ENCODE data around the gene ZNF862. TPM values are rescaled to one million over a fixed set of nuclear protein-coding genes. Genes with fewer than 3 reads are reported as not detected.

Gene ZNF862
- total RNA-seq, 1 experiment from 2014 or later = 1.9 TPM

DNA sequence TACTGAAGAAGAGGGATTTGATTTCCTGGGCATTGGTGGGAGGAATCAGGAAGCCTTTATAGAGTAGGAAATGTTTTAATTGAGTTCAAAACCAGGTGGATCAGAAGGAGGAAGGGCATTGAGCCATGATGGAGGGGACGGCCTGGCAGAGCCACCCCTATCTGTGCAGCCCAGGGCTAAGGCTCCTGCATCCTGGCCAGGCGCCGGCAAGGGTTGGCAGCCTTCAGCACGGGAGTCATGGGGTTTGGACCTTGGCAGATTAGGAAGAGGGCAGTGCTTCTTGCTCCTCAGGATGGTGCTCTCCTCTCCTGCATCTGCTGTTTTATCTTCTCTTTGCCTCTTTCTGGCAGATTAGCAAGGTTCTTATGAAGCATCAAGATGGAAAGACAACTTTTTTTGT lies 12.5 kb downstream of the ZNF862 start:
- H3K23ac ChIP-seq (ENCODE audit: insufficient read length, low read depth, low read length) = no peak overlapping the region
- H3K9ac ChIP-seq (ENCODE audit: extremely low read depth, insufficient read length, low read length) = no peak overlapping the region
- H4K8ac ChIP-seq (replicated peaks; ENCODE audit: insufficient read length, low read depth, low read length) = no peak overlapping the region
- H4K20me1 ChIP-seq (ENCODE audit: control insufficient read depth, insufficient read depth, insufficient read length) = no peaks in the 10 kb centered on the region
- H2BK20ac ChIP-seq (ENCODE audit: low read depth, low read length, poor library complexity, severe bottlenecking) = no peak overlapping the region
- no peak overlapping the region for H2BK15ac ChIP-seq (ENCODE audit: low read depth, low read length)
- TF ChIP-seq, protein P1, sequence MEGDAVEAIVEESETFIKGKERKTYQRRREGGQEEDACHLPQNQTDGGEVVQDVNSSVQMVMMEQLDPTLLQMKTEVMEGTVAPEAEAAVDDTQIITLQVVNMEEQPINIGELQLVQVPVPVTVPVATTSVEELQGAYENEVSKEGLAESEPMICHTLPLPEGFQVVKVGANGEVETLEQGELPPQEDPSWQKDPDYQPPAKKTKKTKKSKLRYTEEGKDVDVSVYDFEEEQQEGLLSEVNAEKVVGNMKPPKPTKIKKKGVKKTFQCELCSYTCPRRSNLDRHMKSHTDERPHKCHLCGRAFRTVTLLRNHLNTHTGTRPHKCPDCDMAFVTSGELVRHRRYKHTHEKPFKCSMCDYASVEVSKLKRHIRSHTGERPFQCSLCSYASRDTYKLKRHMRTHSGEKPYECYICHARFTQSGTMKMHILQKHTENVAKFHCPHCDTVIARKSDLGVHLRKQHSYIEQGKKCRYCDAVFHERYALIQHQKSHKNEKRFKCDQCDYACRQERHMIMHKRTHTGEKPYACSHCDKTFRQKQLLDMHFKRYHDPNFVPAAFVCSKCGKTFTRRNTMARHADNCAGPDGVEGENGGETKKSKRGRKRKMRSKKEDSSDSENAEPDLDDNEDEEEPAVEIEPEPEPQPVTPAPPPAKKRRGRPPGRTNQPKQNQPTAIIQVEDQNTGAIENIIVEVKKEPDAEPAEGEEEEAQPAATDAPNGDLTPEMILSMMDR (conservative IDR thresholded peaks at IDR 0.05) = no peak
- no peak overlapping the region for H3K27ac ChIP-seq (ENCODE audit: insufficient read length, low read depth, low read length)
- WGBS (ENCODE audit: extremely low coverage, insufficient read length, low lambda C conversion rate) = no CpG with 5 or more reads among the region's 4 CpGs
- H3K79me2 ChIP-seq (ENCODE audit: insufficient read depth, low read length) = no peaks in the 10 kb centered on the region
- H3K9me3 ChIP-seq (ENCODE audit: control insufficient read depth, low read depth, low read length) = no peaks in the 10 kb centered on the region
- H3K27me3 ChIP-seq (ENCODE audit: insufficient read depth, low read length) = no peaks in the 10 kb centered on the region
- no peak overlapping the region for H2AFZ ChIP-seq (ENCODE audit: low read length)
- H3K18ac ChIP-seq (ENCODE audit: insufficient read length, low read depth, low read length) = no peak overlapping the region
- H3K14ac ChIP-seq (ENCODE audit: insufficient read depth, low read length) = no peak overlapping the region
- H2BK12ac ChIP-seq (ENCODE audit: insufficient read length, low read depth, low read length) = no peak overlapping the region
- H3K27ac Mint-ChIP-seq = no peak overlapping the region
- no peak overlapping the region for H2AK5ac ChIP-seq (ENCODE audit: insufficient read length, low read length)
- peaks cover 10% of the 10 kb centered on the region; the same call in 1 of the 2 replicates for H3K4me1 ChIP-seq (ENCODE audit: insufficient read depth, low read length)
- H3K56ac ChIP-seq (ENCODE audit: insufficient read length, low read depth, low read length) = no peak overlapping the region
- H3K79me1 ChIP-seq (ENCODE audit: insufficient read depth, low read depth, low read length, poor library complexity, severe bottlenecking) = no peaks in the 10 kb centered on the region
- no peak overlapping the region for H2BK120ac ChIP-seq (ENCODE audit: low read depth, low read length, poor library complexity, severe bottlenecking)
- H3T11ph ChIP-seq (ENCODE audit: low read length) = no peak overlapping the region
- H3K4ac ChIP-seq (ENCODE audit: low read depth, low read length) = no peak overlapping the region
- H2BK5ac ChIP-seq (ENCODE audit: insufficient read length, low read length) = no peak overlapping the region
- DNase-seq = no peak
- H3K4me1 Mint-ChIP-seq = peaks cover 29 to 31% of the 10 kb centered on the region in 2 experiments
- H3K23me2 ChIP-seq (ENCODE audit: insufficient read length, low read depth, low read length, poor library complexity, severe bottlenecking) = peaks cover 5% of the 10 kb centered on the region
- no peak overlapping the region for H4K5ac ChIP-seq (ENCODE audit: insufficient read length, low read depth, low read length)
- no peaks in the 10 kb centered on the region for H3K9me3 Mint-ChIP-seq
- no peak overlapping the region for H3K4me2 ChIP-seq (ENCODE audit: insufficient read depth, insufficient read length, low read length)
- H4K91ac ChIP-seq (ENCODE audit: insufficient read length, low read depth, low read length) = no peak overlapping the region
- no peak overlapping the region for H3K4me3 Mint-ChIP-seq
- peaks cover 9% of the 10 kb centered on the region for H3K27me3 Mint-ChIP-seq (ENCODE audit: low read depth)
- no peaks in the 10 kb centered on the region; a peak in 1 of 7 replicates for H3K36me3 Mint-ChIP-seq (ENCODE audit: insufficient read depth in 1 of 3, low read depth in 3 of 3)

All from H9 (cell line).